Hepatocyte (in vitro differentiated cells): Measurements from ENCODE around the gene MUC20. TPM values are rescaled to one million over a fixed set of nuclear protein-coding genes. Genes with fewer than 3 reads are reported as not detected.

Experiments
- DNase-seq: peaks from one replicate; pipeline ENCODE4 v3.0.0-alpha.2; 2016; ENCODE audit warnings: low spot score
- H2AFZ ChIP-seq: fragments of 200-600 bp; sonication (generic); 2 replicates; pipeline ENCODE4 v1.6.0; 2016; ENCODE audit warnings: antibody characterized with exemption, mild to moderate bottlenecking
- H3K27ac ChIP-seq: fragments of 200-600 bp; sonication (generic); 2 replicates; pipeline ENCODE4 v1.5.1; 2016; ENCODE audit warnings: mild to moderate bottlenecking
- H3K27me3 ChIP-seq: fragments of 200-600 bp; sonication (generic); 2 replicates; pipeline ENCODE4 v1.6.1; 2016
- H3K36me3 ChIP-seq: fragments of 200-600 bp; sonication (generic); replicated peaks from 2 replicates; pipeline ENCODE4 v1.5.1; 2016; ENCODE audit warnings: low read depth; ENCODE audit not compliant: insufficient read depth
- H3K4me1 ChIP-seq: fragments of 200-600 bp; sonication (generic); 2 replicates; pipeline ENCODE4 v1.5.1; 2016; ENCODE audit warnings: mild to moderate bottlenecking, moderate library complexity; ENCODE audit not compliant: insufficient read depth
- H3K4me2 ChIP-seq: fragments of 200-600 bp; sonication (generic); 2 replicates; pipeline ENCODE4 v1.6.0; 2016
- H3K4me3 ChIP-seq: fragments of 200-600 bp; sonication (generic); 2 replicates; pipeline ENCODE4 v1.5.1; 2016; ENCODE audit warnings: mild to moderate bottlenecking
- H3K79me2 ChIP-seq: fragments of 200-600 bp; sonication (generic); 2 replicates; pipeline ENCODE4 v1.6.0; 2017; ENCODE audit warnings: mild to moderate bottlenecking
- H3K9me2 ChIP-seq: fragments of 200-600 bp; sonication (generic); replicated peaks from 2 replicates; pipeline ENCODE4 v1.6.0; 2017; ENCODE audit warnings: mild to moderate bottlenecking; ENCODE audit not compliant: insufficient read depth
- H3K9me3 ChIP-seq: fragments of 200-600 bp; sonication (generic); 2 replicates; pipeline ENCODE4 v1.5.1; 2016; ENCODE audit warnings: low read depth, mild to moderate bottlenecking
- H4K20me1 ChIP-seq: fragments of 200-600 bp; sonication (generic); 2 replicates; pipeline ENCODE4 v1.6.0; 2016; ENCODE audit warnings: mild to moderate bottlenecking; ENCODE audit not compliant: insufficient read depth, poor library complexity, severe bottlenecking
- EZH2 ChIP-seq: fragments of 200-600 bp; sonication (generic); IDR thresholded peaks from 2 replicates; pipeline ENCODE4 v1.6.1; 2016; ENCODE audit warnings: antibody characterized with exemption, mild to moderate bottlenecking, borderline replicate concordance
- EZH2phosphoT487 ChIP-seq: fragments of 200-600 bp; sonication (generic); IDR thresholded peaks from one replicate; pipeline ENCODE4 v1.6.1; 2018; ENCODE audit warnings: antibody characterized with exemption, mild to moderate bottlenecking, low read depth, moderate library complexity; ENCODE audit not compliant: unreplicated experiment, severe bottlenecking
- WGBS: methylation state at CpG from one replicate; pipeline ENCODE4 v1.1.6; 2016; ENCODE audit warnings: low lambda C conversion rate; ENCODE audit errors: missing lambda C conversion rate; 5-methylcytosine and 5-hydroxymethylcytosine counted together
- polyA plus RNA-seq: library from polyadenylated mRNA; unstranded; fragments of >200 nt; fragmentation: Nextera tagmentation; extraction: Ambion mirVana; gene quantifications from 2 replicates; pipeline ENCODE4 v1.2.1, GENCODE V29; 2016
- total RNA-seq: library from RNA; depleted of rRNA; stranded (reverse); fragments of >200 nt; gene quantifications from 2 replicates; pipeline ENCODE4 v1.2.3, GENCODE V29; 2014
- TF ChIP-seq, protein P1 (sequence below): fragments of 200-600 bp; sonication (generic); IDR thresholded peaks from 2 replicates; pipeline ENCODE4 v1.5.1; 2016; ENCODE audit warnings: antibody characterized with exemption, mild to moderate bottlenecking; ENCODE audit not compliant: poor library complexity

MUC20 gene
- total and polyA plus RNA-seq, 2 experiments from 2014 or later, result 4.5 to 8.2 TPM

- WGBS, result 90% methylated on average over 31 of the region's 31 CpGs
- Histone ChIP-seq H3K27me3 (no peaks in the 10 kb centered on the region), H3K79me2 (no peaks in the 10 kb centered on the region), H2AFZ (no peak overlapping the region), H3K9me3 (no peaks in the 10 kb centered on the region), H3K4me2 (no peak overlapping the region), H3K4me1 (no peaks in the 10 kb centered on the region), H3K36me3 (no peaks in the 10 kb centered on the region), H3K27ac (no peak overlapping the region), H3K9me2 (no peaks in the 10 kb centered on the region), H3K4me3 (no peak overlapping the region), H4K20me1 (no peaks in the 10 kb centered on the region)
- no peak for DNase-seq
- TF ChIP-seq EZH2phosphoT487 (no peak), EZH2 (no peak)
- TF ChIP-seq, protein P1, sequence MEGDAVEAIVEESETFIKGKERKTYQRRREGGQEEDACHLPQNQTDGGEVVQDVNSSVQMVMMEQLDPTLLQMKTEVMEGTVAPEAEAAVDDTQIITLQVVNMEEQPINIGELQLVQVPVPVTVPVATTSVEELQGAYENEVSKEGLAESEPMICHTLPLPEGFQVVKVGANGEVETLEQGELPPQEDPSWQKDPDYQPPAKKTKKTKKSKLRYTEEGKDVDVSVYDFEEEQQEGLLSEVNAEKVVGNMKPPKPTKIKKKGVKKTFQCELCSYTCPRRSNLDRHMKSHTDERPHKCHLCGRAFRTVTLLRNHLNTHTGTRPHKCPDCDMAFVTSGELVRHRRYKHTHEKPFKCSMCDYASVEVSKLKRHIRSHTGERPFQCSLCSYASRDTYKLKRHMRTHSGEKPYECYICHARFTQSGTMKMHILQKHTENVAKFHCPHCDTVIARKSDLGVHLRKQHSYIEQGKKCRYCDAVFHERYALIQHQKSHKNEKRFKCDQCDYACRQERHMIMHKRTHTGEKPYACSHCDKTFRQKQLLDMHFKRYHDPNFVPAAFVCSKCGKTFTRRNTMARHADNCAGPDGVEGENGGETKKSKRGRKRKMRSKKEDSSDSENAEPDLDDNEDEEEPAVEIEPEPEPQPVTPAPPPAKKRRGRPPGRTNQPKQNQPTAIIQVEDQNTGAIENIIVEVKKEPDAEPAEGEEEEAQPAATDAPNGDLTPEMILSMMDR, result no peak
Observed at GRCh38 chr3:195696632-195697278, 24.0 kb upstream of the MUC20 start.

DNA sequence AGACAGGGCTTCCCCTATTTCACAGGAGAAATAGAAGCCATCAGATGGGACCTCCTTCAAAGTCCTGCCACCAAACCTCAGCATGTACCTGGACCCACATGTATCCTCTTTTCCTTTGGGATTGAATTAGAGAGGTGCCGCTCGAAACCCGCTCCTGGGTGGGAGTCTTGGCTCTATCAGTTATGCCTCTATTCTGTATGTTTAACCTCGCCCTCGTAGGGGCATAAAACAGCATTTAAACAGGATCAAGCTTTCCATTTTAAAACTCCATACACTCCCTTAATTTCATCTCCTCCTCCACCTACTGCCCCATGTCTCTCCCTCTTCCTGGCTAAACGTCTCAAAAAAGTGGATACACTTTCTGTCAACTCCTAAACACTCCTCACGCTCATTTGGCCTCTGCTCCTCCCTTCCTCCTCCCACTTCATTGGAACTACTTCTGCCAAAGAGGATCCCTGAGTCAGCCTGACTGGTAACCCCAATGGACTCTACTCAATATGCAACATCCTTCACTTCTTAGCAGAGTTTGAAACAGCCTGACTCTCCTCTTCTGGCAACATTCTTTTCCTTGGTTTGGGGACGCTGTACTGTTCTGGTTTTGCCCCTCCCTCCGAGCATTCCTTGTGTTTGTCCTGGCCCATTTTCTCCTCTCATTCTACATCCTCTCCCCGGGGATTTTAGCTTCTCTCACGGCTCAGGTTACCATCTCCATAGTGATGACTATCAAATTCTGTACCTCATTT is 23.0 kb upstream of the MUC20 start:
- Histone ChIP-seq H3K9me3 (no peaks in the 10 kb centered on the region), H3K9me2 (no peaks in the 10 kb centered on the region), H3K4me3 (no peak overlapping the region), H3K79me2 (no peaks in the 10 kb centered on the region), H3K4me2 (no peak overlapping the region), H3K27me3 (no peaks in the 10 kb centered on the region), H2AFZ (no peak overlapping the region), H4K20me1 (no peaks in the 10 kb centered on the region), H3K4me1 (no peaks in the 10 kb centered on the region), H3K27ac (no peak overlapping the region), H3K36me3 (no peaks in the 10 kb centered on the region)
- 65% methylated on average over 11 of the region's 11 CpGs for WGBS
- TF ChIP-seq, protein P1, result no peak
- TF ChIP-seq EZH2 (no peak), EZH2phosphoT487 (no peak)
- no peak for DNase-seq

GRCh38 chr3:195698325-195698646 is 22.5 kb upstream of the MUC20 start:
- H3K4me2 ChIP-seq, result no peak overlapping the region
- no peak overlapping the region for H3K27ac ChIP-seq
- no peak for DNase-seq
- no peaks in the 10 kb centered on the region for H3K4me1 ChIP-seq
- no peak overlapping the region for H2AFZ ChIP-seq
- WGBS, result 90% methylated on average over 4 of the region's 4 CpGs
- H4K20me1 ChIP-seq, result no peaks in the 10 kb centered on the region
- no peaks in the 10 kb centered on the region for H3K9me3 ChIP-seq
- H3K36me3 ChIP-seq, result no peaks in the 10 kb centered on the region
- H3K27me3 ChIP-seq, result no peaks in the 10 kb centered on the region
- H3K9me2 ChIP-seq, result no peaks in the 10 kb centered on the region
- TF ChIP-seq EZH2phosphoT487, result no peak
- TF ChIP-seq, protein P1, result no peak
- no peak for TF ChIP-seq EZH2
- no peak overlapping the region for H3K4me3 ChIP-seq
- no peaks in the 10 kb centered on the region for H3K79me2 ChIP-seq
